H9 (cell line): Measurements from ENCODE around the gene OLIG1. TPM values are rescaled to one million over a fixed set of nuclear protein-coding genes. Genes with fewer than 3 reads are reported as not detected.

ENCODE experiments used
- DNase-seq: peaks from one replicate; pipeline ENCODE4 v3.0.0-alpha.2; 2017
- H2AFZ ChIP-seq: one replicate; pipeline ENCODE4 v1.6.1; 2013; ENCODE audit warnings: mild to moderate bottlenecking, low read length, control low read depth, moderate library complexity
- H2AK5ac ChIP-seq: 2 replicates; pipeline ENCODE4 v1.6.1; 2013; ENCODE audit warnings: low read length, control low read depth, mixed read lengths; ENCODE audit not compliant: insufficient read length
- H2BK120ac ChIP-seq: one replicate; pipeline ENCODE4 v1.6.1; 2013; ENCODE audit warnings: low read depth, mild to moderate bottlenecking, low read length, control low read depth, inconsistent platforms; ENCODE audit not compliant: poor library complexity, severe bottlenecking
- H2BK12ac ChIP-seq: 2 replicates; pipeline ENCODE4 v1.6.1; 2013; ENCODE audit warnings: low read length, control low read depth, mixed read lengths, low read depth; ENCODE audit not compliant: insufficient read length
- H2BK15ac ChIP-seq: 2 replicates; pipeline ENCODE4 v1.6.1; 2013; ENCODE audit warnings: low read depth, low read length, control low read depth
- H2BK20ac ChIP-seq: one replicate; pipeline ENCODE4 v1.6.1; 2013; ENCODE audit warnings: low read depth, mild to moderate bottlenecking, low read length, control low read depth, inconsistent platforms; ENCODE audit not compliant: poor library complexity, severe bottlenecking
- H2BK5ac ChIP-seq: 2 replicates; pipeline ENCODE4 v1.6.1; 2013; ENCODE audit warnings: low read length, control low read depth, mixed read lengths; ENCODE audit not compliant: insufficient read length
- H3K14ac ChIP-seq: 2 replicates; pipeline ENCODE4 v1.6.1; 2013; ENCODE audit warnings: low read length, control low read depth; ENCODE audit not compliant: insufficient read depth
- H3K18ac ChIP-seq: 2 replicates; pipeline ENCODE4 v1.6.1; 2013; ENCODE audit warnings: low read depth, mild to moderate bottlenecking, mixed read lengths, low read length, control low read depth; ENCODE audit not compliant: insufficient read length
- H3K23ac ChIP-seq: 2 replicates; pipeline ENCODE4 v1.6.1; 2013; ENCODE audit warnings: low read length, control low read depth, mixed read lengths, low read depth; ENCODE audit not compliant: insufficient read length
- H3K23me2 ChIP-seq: 2 replicates; pipeline ENCODE4 v1.6.1; 2013; ENCODE audit warnings: low read depth, mild to moderate bottlenecking, mixed read lengths, low read length, control low read depth; ENCODE audit not compliant: insufficient read length, poor library complexity, severe bottlenecking
- H3K27ac ChIP-seq: 2 replicates; pipeline ENCODE4 v1.5.1; 2013; ENCODE audit warnings: low read length, control low read depth, mixed read lengths, low read depth; ENCODE audit not compliant: insufficient read length
- H3K27me3 ChIP-seq: 2 replicates; pipeline ENCODE4 v1.6.1; 2013; ENCODE audit warnings: low read length, control low read depth, inconsistent platforms; ENCODE audit not compliant: insufficient read depth
- H3K4ac ChIP-seq: 2 replicates; pipeline ENCODE4 v1.6.1; 2013; ENCODE audit warnings: low read depth, mild to moderate bottlenecking, control low read depth, inconsistent platforms, low read length, moderate library complexity
- H3K4me1 ChIP-seq: 2 replicates; pipeline ENCODE4 v1.6.1; 2013; ENCODE audit warnings: low read length, control low read depth, inconsistent platforms; ENCODE audit not compliant: insufficient read depth
- H3K4me2 ChIP-seq: 2 replicates; pipeline ENCODE4 v1.6.1; 2013; ENCODE audit warnings: low read length, control low read depth, mixed read lengths; ENCODE audit not compliant: insufficient read length, insufficient read depth
- H3K56ac ChIP-seq: 2 replicates; pipeline ENCODE4 v1.6.1; 2013; ENCODE audit warnings: low read depth, mild to moderate bottlenecking, mixed read lengths, low read length, control low read depth; ENCODE audit not compliant: insufficient read length
- H3K79me1 ChIP-seq: 2 replicates; pipeline ENCODE4 v1.6.1; 2013; ENCODE audit warnings: low read depth, mild to moderate bottlenecking, moderate library complexity, low read length, control low read depth, inconsistent platforms; ENCODE audit not compliant: insufficient read depth, poor library complexity, severe bottlenecking
- H3K79me2 ChIP-seq: 2 replicates; pipeline ENCODE4 v1.6.1; 2013; ENCODE audit warnings: low read length, control low read depth, inconsistent platforms; ENCODE audit not compliant: insufficient read depth
- H3K9ac ChIP-seq: 2 replicates; pipeline ENCODE4 v1.6.1; 2013; ENCODE audit warnings: low read length, control low read depth, mixed read lengths; ENCODE audit not compliant: insufficient read length; ENCODE audit errors: extremely low read depth
- H3K9me3 ChIP-seq: one replicate; pipeline ENCODE4 v1.6.1; 2013; ENCODE audit warnings: low read depth, low read length, inconsistent platforms; ENCODE audit not compliant: control insufficient read depth
- H3T11ph ChIP-seq: one replicate; pipeline ENCODE4 v1.6.1; 2013; ENCODE audit warnings: mild to moderate bottlenecking, low read length, control low read depth, inconsistent platforms
- H4K20me1 ChIP-seq: one replicate; pipeline ENCODE4 v1.6.1; 2013; ENCODE audit not compliant: control insufficient read depth, insufficient read length, insufficient read depth
- H4K5ac ChIP-seq: 2 replicates; pipeline ENCODE4 v1.6.1; 2013; ENCODE audit warnings: low read depth, mild to moderate bottlenecking, mixed read lengths, low read length, control low read depth; ENCODE audit not compliant: insufficient read length
- H4K8ac ChIP-seq: replicated peaks from 2 replicates; pipeline ENCODE4 v1.6.1; 2013; ENCODE audit warnings: low read length, control low read depth, mixed read lengths, low read depth; ENCODE audit not compliant: insufficient read length
- H4K91ac ChIP-seq: 2 replicates; pipeline ENCODE4 v1.6.1; 2013; ENCODE audit warnings: low read depth, mild to moderate bottlenecking, moderate library complexity, mixed read lengths, low read length, control low read depth; ENCODE audit not compliant: insufficient read length
- H3K27ac Mint-ChIP-seq, 3 experiments: 2 replicates in 2 of 3; 3 replicates in 1 of 3; pipeline ENCODE4 v1.8.0; 2020 to 2021; ENCODE audit warnings: mixed read lengths in 3 of 3, mild to moderate bottlenecking in 1 of 3, moderate library complexity in 1 of 3
- H3K27me3 Mint-ChIP-seq: 2 replicates; pipeline ENCODE4 v1.8.0; 2021; ENCODE audit warnings: low read depth, mild to moderate bottlenecking, moderate library complexity, mixed read lengths
- H3K36me3 Mint-ChIP-seq, 3 experiments: 2 replicates in 2 of 3; 3 replicates in 1 of 3; pipeline ENCODE4 v1.8.0; 2020 to 2021; ENCODE audit warnings: low read depth in 3 of 3, mixed read lengths in 3 of 3; ENCODE audit not compliant: insufficient read depth in 1 of 3
- H3K4me1 Mint-ChIP-seq, 2 experiments: 2 replicates each; pipeline ENCODE4 v1.8.0; 2020; ENCODE audit warnings: mixed read lengths in 2 of 2
- H3K4me3 Mint-ChIP-seq, 2 experiments: 2 replicates in 1 of 2; 3 replicates in 1 of 2; pipeline ENCODE4 v1.8.0; 2020 to 2021; ENCODE audit warnings: mild to moderate bottlenecking in 2 of 2, mixed read lengths in 2 of 2, moderate library complexity in 1 of 2
- H3K9me3 Mint-ChIP-seq, 2 experiments: 2 replicates in 1 of 2; 3 replicates in 1 of 2; pipeline ENCODE4 v1.8.0; 2020; ENCODE audit warnings: mild to moderate bottlenecking in 2 of 2, mixed read lengths in 2 of 2, moderate library complexity in 1 of 2
- CTCF ChIP-seq: fragments of 200-600 bp; sonication (generic); conservative IDR thresholded peaks from 3 replicates; pipeline ENCODE4 v1.8.0; 2021; ENCODE audit warnings: antibody characterized with exemption, mild to moderate bottlenecking
- WGBS: extraction: QIAGEN DNeasy Blood & Tissue Kit; methylation state at CpG from one replicate; pipeline ENCODE4 v1.1.7; 2013; ENCODE audit warnings: missing lambda C conversion rate, low lambda C conversion rate, mixed read lengths; ENCODE audit not compliant: insufficient read length; ENCODE audit errors: extremely low coverage; 5-methylcytosine and 5-hydroxymethylcytosine counted together
- total RNA-seq: library from RNA; stranded (reverse); gene quantifications from 2 replicates; pipeline ENCODE4 v1.2.1, GENCODE V29; 2021

Gene OLIG1
- total RNA-seq, 1 experiment from 2014 or later, result 0.31 TPM

GRCh38 chr21:33089395-33090119, 19.6 kb downstream of the OLIG1 start:
- no peak for TF ChIP-seq CTCF
- H4K8ac ChIP-seq, result no peak overlapping the region
- H3K27me3 Mint-ChIP-seq, result peaks cover 10% of the 10 kb centered on the region

More at GRCh38 chr21:33089395-33090119, 19.6 kb downstream of the OLIG1 start:
- Histone ChIP-seq H4K91ac (no peak overlapping the region), H2BK12ac (no peak overlapping the region), H4K5ac (no peak overlapping the region), H4K20me1 (no peaks in the 10 kb centered on the region), H3K4me1 (no peaks in the 10 kb centered on the region; the same call in 1 of the 2 replicates), H2AK5ac (no peak overlapping the region), H3T11ph (no peak overlapping the region), H3K9me3 (no peaks in the 10 kb centered on the region), H2BK5ac (no peak overlapping the region), H3K79me1 (no peaks in the 10 kb centered on the region), H3K4me2 (no peak overlapping the region), H3K9ac (no peak overlapping the region), H2BK20ac (no peak overlapping the region), H3K18ac (no peak overlapping the region), H2BK15ac (no peak overlapping the region), H3K27ac (no peak overlapping the region), H3K27me3 (no peaks in the 10 kb centered on the region), H2AFZ (no peak overlapping the region), H2BK120ac (no peak overlapping the region), H3K14ac (no peak overlapping the region), H3K23ac (no peak overlapping the region), H3K56ac (no peak overlapping the region), H3K79me2 (no peaks in the 10 kb centered on the region; the same call in 1 of the 2 replicates), H3K4ac (no peak overlapping the region), H3K23me2 (no peaks in the 10 kb centered on the region)
- no peak for DNase-seq
- Mint-ChIP-seq H3K36me3 (no peaks in the 10 kb centered on the region; a peak in 1 of 7 replicates), H3K4me3 (no peak overlapping the region), H3K4me1 (peaks cover 9 to 13% of the 10 kb centered on the region in 2 experiments), H3K27ac (no peak overlapping the region; a peak in 1 of 7 replicates), H3K9me3 (no peaks in the 10 kb centered on the region)
- WGBS, result no CpG with 5 or more reads among the region's 4 CpGs
